K562 (cell line): ENCODE results near the gene EVA1B. TPM values are rescaled to one million over a fixed set of nuclear protein-coding genes. Genes with fewer than 3 reads are reported as not detected.

Source experiments
- ATF7 ChIP-seq: fragments of 450-650 bp; IDR thresholded peaks from 2 replicates; pipeline ENCODE4 v1.7.1; 2014; ENCODE audit warnings: mild to moderate bottlenecking, moderate library complexity
- DEAF1 ChIP-seq: fragments of 450-650 bp; formaldehyde crosslinking; IDR thresholded peaks from 2 replicates; pipeline ENCODE4 v1.4.0; 2020; ENCODE audit warnings: mild to moderate bottlenecking, moderate library complexity
- ETV1 ChIP-seq: fragments of 450-650 bp; conservative IDR thresholded peaks from 2 replicates; pipeline ENCODE4 v1.6.1; 2016; ENCODE audit warnings: missing genetic modification characterization, control low read depth, low read depth, missing compliant biosample characterization
- KAT7 ChIP-seq: sonication (generic); formaldehyde crosslinking; IDR thresholded peaks from 2 replicates; pipeline ENCODE4 v1.8.0; 2022; ENCODE audit warnings: missing genetic modification reagents, mild to moderate bottlenecking, borderline replicate concordance
- MTF1 ChIP-seq: fragments of 250-450 bp; sonication (Bioruptor Pico); IDR thresholded peaks from 2 replicates; pipeline ENCODE4 v1.9.0; 2021; ENCODE audit warnings: moderate library complexity, mild to moderate bottlenecking, inconsistent platforms, borderline replicate concordance
- PHB ChIP-seq: fragments of 250-450 bp; sonication (Bioruptor Pico); IDR thresholded peaks from 2 replicates; pipeline ENCODE4 v1.5.0; 2021
- POLR2A ChIP-seq: fragments of 450-650 bp; conservative IDR thresholded peaks from 2 replicates; pipeline ENCODE4 v1.6.1; 2016
- POLR2B ChIP-seq: fragments of 450-650 bp; IDR thresholded peaks from 2 replicates; pipeline ENCODE4 v1.6.1; 2018; ENCODE audit warnings: low read depth; ENCODE audit not compliant: partially characterized antibody
- POLR2G ChIP-seq: fragments of 200-400 bp; formaldehyde crosslinking; IDR thresholded peaks from 2 replicates; pipeline ENCODE4 v1.6.1; 2017; ENCODE audit warnings: low read depth, mild to moderate bottlenecking, antibody characterized with exemption, low read length, moderate library complexity
- SAFB2 ChIP-seq: fragments of 200-400 bp; formaldehyde crosslinking; IDR thresholded peaks from 2 replicates; pipeline ENCODE4 v1.6.1; 2018; ENCODE audit warnings: borderline replicate concordance, low read length, low read depth, moderate library complexity; ENCODE audit not compliant: severe bottlenecking
- SNRNP70 ChIP-seq: fragments of 200-400 bp; formaldehyde crosslinking; optimal IDR thresholded peaks from 2 replicates; pipeline ENCODE3; 2017; ENCODE audit warnings: low read depth, low read length
- TOE1 ChIP-seq, 2 experiments: fragments of 450-650 bp in 1 of 2; sonication (generic) in 1 of 2; formaldehyde crosslinking in 1 of 2; IDR thresholded peaks; 2 replicates each; pipeline versions ENCODE4 v1.7.1 to v1.8.0; 2016 to 2022; ENCODE audit warnings: borderline replicate concordance in 2 of 2, mild to moderate bottlenecking in 2 of 2, antibody characterized with exemption in 1 of 2, inconsistent platforms in 1 of 2, low read depth in 1 of 2, missing genetic modification reagents in 1 of 2, moderate library complexity in 1 of 2
- ZC3H4 ChIP-seq: sonication (generic); formaldehyde crosslinking; IDR thresholded peaks from 2 replicates; pipeline ENCODE4 v1.9.0; 2021; ENCODE audit warnings: missing genetic modification reagents, borderline replicate concordance
- ZNF133 ChIP-seq: fragments of 250-450 bp; sonication (Bioruptor Pico); IDR thresholded peaks from 2 replicates; pipeline ENCODE4 v1.4.0; 2020; ENCODE audit warnings: mild to moderate bottlenecking
- ZNF165 ChIP-seq: fragments of 250-450 bp; sonication (Bioruptor Pico); IDR thresholded peaks from 2 replicates; pipeline ENCODE4 v1.4.0; 2020; ENCODE audit warnings: borderline replicate concordance
- ZNF280A ChIP-seq: fragments of 450-650 bp; IDR thresholded peaks from 2 replicates; pipeline ENCODE4 v1.6.1; 2018; ENCODE audit warnings: mild to moderate bottlenecking, low read depth; ENCODE audit not compliant: partially characterized antibody
- ZNF740 ChIP-seq, 3 experiments: fragments of 200-800 bp in 1 of 3; sonication (Bioruptor generic) in 1 of 3; sonication (generic) in 1 of 3; formaldehyde crosslinking in 1 of 3; IDR thresholded peaks; 2 replicates each; pipeline versions ENCODE4 v1.6.1 to v1.8.0; 2016 to 2022; ENCODE audit warnings: mild to moderate bottlenecking in 2 of 3, missing compliant biosample characterization in 2 of 3, missing genetic modification characterization in 2 of 3, missing genetic modification reagents in 1 of 3
- polyA plus RNA-seq, 8 experiments: library from polyadenylated mRNA; depleted of rRNA in 4 of 8; stranded (reverse) in 5 of 8; unstranded in 3 of 8; fragments of >200 nt; fragmentation: Nextera tagmentation in 2 of 8; fragmentation: Illumina TruSeq in 1 of 8; extraction: Ambion mirVana in 2 of 8; extraction: Trizol in 1 of 8; gene quantifications; 2 replicates each; pipeline versions ENCODE4 v1.2.1 to v1.2.3, GENCODE V29; 2011 to 2014; ENCODE audit warnings: inconsistent platforms in 1 of 8, missing spikeins in 1 of 8
- total RNA-seq, 7 experiments: library from RNA; depleted of rRNA in 6 of 7; stranded (reverse); fragments of >200 nt in 6 of 7; fragmentation: Illumina TruSeq in 2 of 7; extraction: Trizol in 2 of 7; gene quantifications; 2 replicates each; pipeline versions ENCODE4 v1.2.1 to v1.2.3, GENCODE V29; 2011 to 2021; ENCODE audit warnings: low replicate concordance in 1 of 7

Gene EVA1B
- total and polyA plus RNA-seq, 9 of the 15 experiments (the other 6 are each of a cell fraction or from before 2014, with no cell fraction given) = 0.08 to 65.7 (median 2.4) TPM

GRCh38 chr1:36339215-36339614 lies 15.8 kb upstream of the EVA1B start (continued):
- TF ChIP-seq ZNF280A (no peak), ZNF133 (no peak), POLR2G (peak; percentile 66), SNRNP70 (no peak), ATF7 (no peak), ETV1 (tag) (no peak), PHB (CRISPR knock-in tag) (no peak), ZC3H4 (CRISPR knock-in tag) (no peak), ZNF165 (CRISPR knock-in tag) (no peak), ZNF740 (CRISPR knock-in tag; IDR thresholded peaks at IDR 0.05) (no peak), ZNF740 (tag; IDR thresholded peaks at IDR 0.05) (no peak), POLR2A (0 out of 2 replicates have a peak, but pooled peaks have one; percentile 41), KAT7 (CRISPR knock-in tag) (no peak), TOE1 (IDR thresholded peaks at IDR 0.05; ENCODE audit: borderline replicate concordance) (no peak), TOE1 (CRISPR knock-in tag; IDR thresholded peaks at IDR 0.05; ENCODE audit: borderline replicate concordance, low read depth) (no peak), MTF1 (CRISPR knock-in tag) (no peak), DEAF1 (no peak), SAFB2 (no peak), POLR2B (peak; percentile 44)
- TF ChIP-seq, all 486 proteins: peak for 4
